Fibroblast of lung (primary cell): ENCODE measurements around the gene POLR1A. TPM values are rescaled to one million over a fixed set of nuclear protein-coding genes. Genes with fewer than 3 reads are reported as not detected.
A peak's percentile ranks its signal among the peaks of the same experiment; 100 is the strongest.

ENCODE experiments used
- DNase-seq, 2 donors: peaks; one replicate each; pipeline versions ENCODE4 v3.0.0 to v3.0.0-alpha.2; 2010; ENCODE audit warnings: low read depth in 2 of 2
- H2AFZ ChIP-seq: 2 replicates; pipeline ENCODE4 v1.5.1; 2012; ENCODE audit warnings: low read length, control low read depth, inconsistent platforms
- H3K27ac ChIP-seq: 2 replicates; pipeline ENCODE4 v1.5.1; 2011; ENCODE audit warnings: low read length, control low read depth; ENCODE audit not compliant: insufficient read depth
- H3K27me3 ChIP-seq: 2 replicates; pipeline ENCODE4 v1.5.1; 2011; ENCODE audit warnings: mild to moderate bottlenecking, low read length; ENCODE audit not compliant: control insufficient read depth, insufficient read depth
- H3K36me3 ChIP-seq: 2 replicates; pipeline ENCODE4 v1.5.1; 2011; ENCODE audit warnings: low read length; ENCODE audit not compliant: control insufficient read depth, insufficient read depth
- H3K4me1 ChIP-seq: 2 replicates; pipeline ENCODE4 v1.5.1; 2011; ENCODE audit warnings: low read length; ENCODE audit not compliant: control insufficient read depth, insufficient read depth; ENCODE audit errors: extremely low read depth
- H3K4me2 ChIP-seq: 2 replicates; pipeline ENCODE4 v1.5.1; 2011; ENCODE audit warnings: low read length, control low read depth; ENCODE audit not compliant: insufficient read depth; ENCODE audit errors: extremely low read depth
- H3K4me3 ChIP-seq, 4 experiments: fragments of 200-600 bp in 1 of 4; sonication (generic) in 1 of 4; replicated peaks in 1 of 4; 2 replicates each; pipeline ENCODE4 v1.5.1; 2011 to 2016; ENCODE audit warnings: low read length in 4 of 4, low read depth in 3 of 4, mild to moderate bottlenecking in 3 of 4, control low read depth in 2 of 4, inconsistent platforms in 1 of 4, mixed read lengths in 1 of 4; ENCODE audit not compliant: insufficient read depth in 1 of 4; ENCODE audit errors: control extremely low read depth in 1 of 4
- H3K79me2 ChIP-seq: 2 replicates; pipeline ENCODE4 v1.5.1; 2012; ENCODE audit warnings: mild to moderate bottlenecking, low read length, inconsistent platforms; ENCODE audit not compliant: control insufficient read depth, insufficient read depth
- H3K9ac ChIP-seq: 2 replicates; pipeline ENCODE4 v1.5.1; 2011; ENCODE audit warnings: mild to moderate bottlenecking, low read length, control low read depth; ENCODE audit not compliant: insufficient read depth
- H3K9me3 ChIP-seq: 2 replicates; pipeline ENCODE4 v1.5.1; 2012; ENCODE audit warnings: low read depth, low read length; ENCODE audit not compliant: control insufficient read depth, insufficient read depth
- H4K20me1 ChIP-seq: 2 replicates; pipeline ENCODE4 v1.5.1; 2011; ENCODE audit warnings: low read length; ENCODE audit not compliant: control insufficient read depth, insufficient read depth; ENCODE audit errors: extremely low read depth
- EZH2 ChIP-seq: IDR thresholded peaks from 2 replicates; pipeline ENCODE4 v1.5.1; 2012; ENCODE audit warnings: low read length, control low read depth, mild to moderate bottlenecking; ENCODE audit errors: missing control alignments
- polyA plus RNA-seq, 2 donors: library from polyadenylated mRNA; depleted of rRNA in 1 of 2; stranded (reverse) in 1 of 2; unstranded in 1 of 2; fragments of >200 nt; gene quantifications; 2 replicates each; pipeline ENCODE4 v1.2.1, GENCODE V29; 2011 to 2012; ENCODE audit warnings: missing spikeins in 1 of 2
- total RNA-seq: library from RNA; depleted of rRNA; stranded (reverse); fragments of >200 nt; gene quantifications from 2 replicates; pipeline ENCODE4 v1.2.1, GENCODE V29; 2014
- TF ChIP-seq, protein P1 (sequence below), 2 donors: IDR thresholded peaks in 1 of 2; conservative IDR thresholded peaks in 1 of 2; 1 replicate in 1 of 2; 2 replicates in 1 of 2; pipeline ENCODE4 v1.5.1; 2011 to 2012; ENCODE audit warnings: low read length in 2 of 2, control low read depth in 1 of 2, inconsistent platforms in 1 of 2, low read depth in 1 of 2, mild to moderate bottlenecking in 1 of 2

The POLR1A gene
- total and polyA plus RNA-seq, 2 donors (not counting 1 experiment from before 2014, with no cell fraction given): 9.4 to 9.9 TPM

DNA sequence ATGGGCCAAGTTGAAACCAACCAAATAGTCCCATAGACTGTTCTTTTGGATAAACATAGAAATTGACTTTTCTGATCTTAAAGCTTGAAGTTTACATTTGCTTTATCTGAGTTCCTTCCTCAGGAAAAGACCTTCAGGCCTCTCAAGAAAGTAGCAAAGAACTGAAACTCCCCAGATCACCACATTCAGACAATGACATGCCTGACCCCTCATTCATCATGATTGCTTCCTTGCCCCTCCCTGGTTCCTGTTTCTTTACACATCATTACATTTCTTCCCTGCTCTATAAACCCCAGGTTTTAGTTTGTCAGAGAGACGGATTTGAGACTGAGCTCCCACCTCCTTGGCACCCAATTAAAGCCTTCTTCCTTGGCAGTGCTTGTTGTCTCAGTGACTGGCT lies 133.3 kb downstream of the POLR1A start:
- H4K20me1 ChIP-seq: no peaks in the 10 kb centered on the region
- peaks cover 25% of the 10 kb centered on the region for H3K27me3 ChIP-seq
- H3K79me2 ChIP-seq: no peaks in the 10 kb centered on the region
- no peaks in the 10 kb centered on the region for H3K36me3 ChIP-seq
- H3K9me3 ChIP-seq: no peaks in the 10 kb centered on the region
- H3K4me2 ChIP-seq: no peak overlapping the region
- H3K9ac ChIP-seq: no peak overlapping the region
- H3K27ac ChIP-seq: no peak overlapping the region
- TF ChIP-seq, protein P1, sequence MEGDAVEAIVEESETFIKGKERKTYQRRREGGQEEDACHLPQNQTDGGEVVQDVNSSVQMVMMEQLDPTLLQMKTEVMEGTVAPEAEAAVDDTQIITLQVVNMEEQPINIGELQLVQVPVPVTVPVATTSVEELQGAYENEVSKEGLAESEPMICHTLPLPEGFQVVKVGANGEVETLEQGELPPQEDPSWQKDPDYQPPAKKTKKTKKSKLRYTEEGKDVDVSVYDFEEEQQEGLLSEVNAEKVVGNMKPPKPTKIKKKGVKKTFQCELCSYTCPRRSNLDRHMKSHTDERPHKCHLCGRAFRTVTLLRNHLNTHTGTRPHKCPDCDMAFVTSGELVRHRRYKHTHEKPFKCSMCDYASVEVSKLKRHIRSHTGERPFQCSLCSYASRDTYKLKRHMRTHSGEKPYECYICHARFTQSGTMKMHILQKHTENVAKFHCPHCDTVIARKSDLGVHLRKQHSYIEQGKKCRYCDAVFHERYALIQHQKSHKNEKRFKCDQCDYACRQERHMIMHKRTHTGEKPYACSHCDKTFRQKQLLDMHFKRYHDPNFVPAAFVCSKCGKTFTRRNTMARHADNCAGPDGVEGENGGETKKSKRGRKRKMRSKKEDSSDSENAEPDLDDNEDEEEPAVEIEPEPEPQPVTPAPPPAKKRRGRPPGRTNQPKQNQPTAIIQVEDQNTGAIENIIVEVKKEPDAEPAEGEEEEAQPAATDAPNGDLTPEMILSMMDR (conservative IDR thresholded peaks at IDR 0.05 in 1 of 2, IDR thresholded peaks at IDR 0.05 in 1 of 2; ENCODE audit: low read depth in 1 of 2, low read length in 2 of 2): no peak
- no peak for TF ChIP-seq EZH2
- H3K4me1 ChIP-seq: no peaks in the 10 kb centered on the region
- no peak for DNase-seq
- H2AFZ ChIP-seq: no peak overlapping the region
- no peak overlapping the region for H3K4me3 ChIP-seq

DNA sequence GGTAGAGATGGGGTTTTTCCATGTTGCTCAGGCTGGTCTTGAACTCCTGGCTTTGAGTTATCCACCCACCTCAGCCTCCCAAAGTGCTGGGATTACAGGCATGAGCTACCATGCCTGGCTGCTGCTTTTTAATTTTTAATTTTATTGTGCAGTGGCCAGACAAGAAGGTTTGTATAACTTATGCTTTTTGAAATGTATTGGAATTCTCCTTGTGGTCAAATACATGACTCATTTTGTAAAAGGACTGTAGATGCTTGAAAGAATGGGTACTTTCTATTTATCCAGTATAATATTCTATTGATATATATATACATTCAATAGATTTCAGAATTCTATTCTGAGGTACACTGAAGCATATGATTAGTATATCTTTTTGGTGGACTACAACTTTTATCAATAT lies 134.3 kb downstream of the POLR1A start:
- Histone ChIP-seq H3K9ac (no peak overlapping the region), H2AFZ (no peak overlapping the region)
- no peak for TF ChIP-seq EZH2

More for the DNA sequence above, 134.3 kb downstream of the POLR1A start:
- peak; percentile 44 to 68 for DNase-seq
- Histone ChIP-seq H3K36me3 (no peaks in the 10 kb centered on the region), H3K4me2 (no peak overlapping the region), H3K4me1 (no peaks in the 10 kb centered on the region), H3K9me3 (no peaks in the 10 kb centered on the region), H4K20me1 (no peaks in the 10 kb centered on the region), H3K4me3 (no peak overlapping the region), H3K27me3 (peaks cover 15% of the 10 kb centered on the region), H3K27ac (no peak overlapping the region), H3K79me2 (no peaks in the 10 kb centered on the region)

Other genes with a start within 250 kb of the POLR1A start
- gene ST3GAL5, start 216.9 kb downstream of the POLR1A start, total RNA-seq: 10.3 and 10.9 TPM in 2 replicates
- 6.2 and 13.8 TPM in 2 replicates for gene ST3GAL5, start 216.9 kb downstream of the POLR1A start, polyA plus RNA-seq
- gene PTCD3, start 349 bp upstream of the POLR1A start, total RNA-seq: 66.9 and 68.1 TPM in 2 replicates
- 58.6 and 59.3 TPM in 2 replicates for gene PTCD3, start 349 bp upstream of the POLR1A start, polyA plus RNA-seq
- gene IMMT, start 89.6 kb upstream of the POLR1A start, total RNA-seq: 37.5 and 47.1 TPM in 2 replicates
- 52.7 and 60.5 TPM in 2 replicates for gene IMMT, start 89.6 kb upstream of the POLR1A start, polyA plus RNA-seq
- gene MRPL35, start 93.6 kb upstream of the POLR1A start, total RNA-seq: 19.5 and 23.6 TPM in 2 replicates
- gene MRPL35, start 93.6 kb upstream of the POLR1A start, polyA plus RNA-seq: 51.9 and 55.2 TPM in 2 replicates
- gene REEP1, start 231.7 kb upstream of the POLR1A start, total RNA-seq: not detected in 2 replicates
- 0.02 and 0.14 TPM in 2 replicates for gene REEP1, start 231.7 kb upstream of the POLR1A start, polyA plus RNA-seq